Right ventricle myocardium inferior (tissue), 1 donor: ENCODE results near the gene SLC39A8. TPM values are rescaled to one million over a fixed set of nuclear protein-coding genes. Genes with fewer than 3 reads are reported as not detected.

ENCODE experiments used
- total RNA-seq: library from RNA; stranded (reverse); fragmentation: NEBNext Ultra II Directional; extraction: Animal tissue kit (Norgen Biotek cat#: 25700); gene quantifications from one replicate; pipeline ENCODE4 v1.2.1, GENCODE V29; 2021
- donor health status: DM: no; HTN: yes; CAD: no; lungs with severe emphysema.

The SLC39A8 gene
- total RNA-seq, 1 donor from 2014 or later, result 3.1 TPM

Other genes starting within 250 kb of the SLC39A8 start
- gene NFKB1, start 155.9 kb upstream of the SLC39A8 start, total RNA-seq, result 20.6 TPM